Ovary (tissue), 9 donors: ENCODE data around the gene STMN1. TPM values are rescaled to one million over a fixed set of nuclear protein-coding genes. Genes with fewer than 3 reads are reported as not detected.
A peak's percentile ranks its signal among the peaks of the same experiment; 100 is the strongest.

Experiments
- DNase-seq, 5 donors: peaks; one replicate each; pipeline ENCODE4 v3.0.0-alpha.2; 2019 to 2020
- H3K27ac ChIP-seq, 2 donors: fragments of 200-600 bp; one replicate each; pipeline versions ENCODE4 v1.5.1 to v1.8.0; 2019 to 2022
- H3K27me3 ChIP-seq: fragments of 200-600 bp; one replicate; pipeline ENCODE4 v1.8.0; 2022
- H3K36me3 ChIP-seq: fragments of 200-600 bp; sonication (generic); one replicate; pipeline ENCODE4 v1.5.1; 2019
- H3K4me1 ChIP-seq: one replicate; pipeline ENCODE4 v1.8.1; 2013; ENCODE audit warnings: mild to moderate bottlenecking, moderate library complexity; ENCODE audit not compliant: insufficient read depth
- H3K4me3 ChIP-seq: fragments of 200-600 bp; sonication (generic); one replicate; pipeline ENCODE4 v1.5.1; 2017
- H3K9me3 ChIP-seq, 2 donors: fragments of 200-600 bp in 1 of 2; sonication (generic) in 1 of 2; one replicate each; pipeline versions ENCODE4 v1.5.1 to v1.8.1; 2013 to 2019; ENCODE audit warnings: mild to moderate bottlenecking in 1 of 2, moderate library complexity in 1 of 2
- CTCF ChIP-seq, 3 donors: fragments of 450-650 bp in 2 of 3; fragments of 200-600 bp in 1 of 3; IDR thresholded peaks; one replicate each; pipeline versions ENCODE4 v1.5.1 to v1.8.0; 2016 to 2022; ENCODE audit warnings: antibody characterized with exemption in 3 of 3, mild to moderate bottlenecking in 1 of 3
- EP300 ChIP-seq: sonication (generic); formaldehyde crosslinking; IDR thresholded peaks from one replicate; pipeline ENCODE4 v1.6.1; 2017; ENCODE audit warnings: antibody characterized with exemption
- POLR2A ChIP-seq: fragments of 450-650 bp; IDR thresholded peaks from one replicate; pipeline ENCODE4 v1.6.1; 2017; ENCODE audit warnings: antibody characterized with exemption, mild to moderate bottlenecking, moderate library complexity
- WGBS, 3 donors: extraction: QIAGEN DNeasy Blood & Tissue Kit in 1 of 3; methylation state at CpG; one replicate each; pipeline versions ENCODE4 v1.1.5 to v1.1.7; 2013 to 2017; 5-methylcytosine and 5-hydroxymethylcytosine counted together
- intact Hi-C, 4 donors: fragments of 100-400 bp; cut with DNase I; formaldehyde crosslinking; loops; one replicate each; pipeline versions ENCODE4 v1.11.0 to v1.15.1; 2022 to 2023
- polyA plus RNA-seq, 2 donors: library from polyadenylated mRNA; stranded (reverse); fragments of 200-250 nt in 1 of 2; fragments of 350-450 nt in 1 of 2; fragmentation: Illumina TruSeq in 1 of 2; extraction: RNeasy Lipid Tissue Mini Kit (QIAGEN cat#74804) in 1 of 2; gene quantifications; one replicate each; pipeline ENCODE4 v1.2.3, GENCODE V29; 2013 to 2014
- total RNA-seq, 7 donors: library from RNA; depleted of rRNA in 2 of 7; stranded (reverse); fragments of >200 nt in 2 of 7; fragmentation: NEBNext Ultra II Directional in 3 of 7; extraction: Animal tissue kit (Norgen Biotek cat#: 25700) in 3 of 7; gene quantifications; one replicate each; pipeline versions ENCODE4 v1.1.0 to v1.2.4, GENCODE V29; 2016 to 2023
- donor health status: DM: no; HTN: no; CAD: no; lungs with moderate emphysema.
- donor health status: DM: no; HTN: no; CAD: no.
- donor health status: Bipolar disorder and iron deficiency.
- donor health status: DM: yes; HTN: yes; CAD: no.
- donor health status: DM: no; HTN: no; CAD: no.
- donor health status: DM: yes; HTN: yes; CAD: no.

The STMN1 gene
- total and polyA plus RNA-seq, 9 donors, result 59.3 to 271 (median 142) TPM

- intact Hi-C loops, result no loop called here
- WGBS, 3 donors, result 1% methylated on average over 31 to 32 of the region's 32 CpGs
- Histone ChIP-seq H3K27ac (peak overlapping the region in 1 of 2 donors; percentile 44), H3K27me3 (no peaks in the 10 kb centered on the region), H3K4me3 (peak overlapping the region; percentile 43), H3K9me3 (no peaks in the 10 kb centered on the region), H3K36me3 (no peaks in the 10 kb centered on the region), H3K4me1 (peaks cover 1% of the 10 kb centered on the region)
- peak in 3 of 5 donors; percentile 29 to 63 (median 48) for DNase-seq
- no peak for TF ChIP-seq POLR2A
Observed at GRCh38 chr1:25922971-25923552, 16.8 kb upstream of the STMN1 start.

- peak in 2 of 5 donors; percentile 45 to 69 for DNase-seq
- intact Hi-C loops, result no loop called here
Observed at GRCh38 chr1:25922056-25922970, 16.1 kb upstream of the STMN1 start.

GRCh38 chr1:25918615-25919014 lies 12.4 kb upstream of the STMN1 start:
- WGBS, 3 donors, result 87 to 88% (median 87%) methylated on average over 11 of the region's 11 CpGs
- no peaks in the 10 kb centered on the region for H3K27me3 ChIP-seq
- TF ChIP-seq EP300 (no peak), CTCF (IDR thresholded peaks at IDR 0.05) (no peak), POLR2A (no peak)
- H3K4me1 ChIP-seq, result peaks cover 1% of the 10 kb centered on the region
- no peak for DNase-seq
- H3K9me3 ChIP-seq, result no peaks in the 10 kb centered on the region
- intact Hi-C loops, result no loop called here
- no peak overlapping the region for H3K4me3 ChIP-seq
- no peak overlapping the region for H3K27ac ChIP-seq
- H3K36me3 ChIP-seq, result no peaks in the 10 kb centered on the region

More at GRCh38 chr1:25922056-25922970, 16.1 kb upstream of the STMN1 start:
- no peaks in the 10 kb centered on the region for H3K9me3 ChIP-seq
- peak overlapping the region in 1 of 2 donors; percentile 44 for H3K27ac ChIP-seq
- H3K4me3 ChIP-seq, result peak overlapping the region; percentile 43
- WGBS, 3 donors, result 7 to 9% (median 8%) methylated on average over 47 to 49 of the region's 49 CpGs
- H3K27me3 ChIP-seq, result no peaks in the 10 kb centered on the region
- TF ChIP-seq CTCF (IDR thresholded peaks at IDR 0.05) (no peak), POLR2A (no peak), EP300 (no peak)
- H3K36me3 ChIP-seq, result no peaks in the 10 kb centered on the region
- peaks cover 1% of the 10 kb centered on the region for H3K4me1 ChIP-seq

GRCh38 chr1:25917996-25918395 lies 11.8 kb upstream of the STMN1 start:
- Histone ChIP-seq H3K36me3 (no peaks in the 10 kb centered on the region), H3K27me3 (no peaks in the 10 kb centered on the region), H3K9me3 (no peaks in the 10 kb centered on the region), H3K4me3 (no peak overlapping the region), H3K4me1 (peaks cover 1% of the 10 kb centered on the region), H3K27ac (no peak overlapping the region)
- TF ChIP-seq CTCF (IDR thresholded peaks at IDR 0.05), result no peak
- no peak for TF ChIP-seq POLR2A
- no peak for TF ChIP-seq EP300
- WGBS, 3 donors, result 23 to 34% (median 31%) methylated on average over 5 of the region's 5 CpGs
- intact Hi-C loops, result no loop called here
- no peak for DNase-seq
